Endodermal cell (in vitro differentiated cells): Measurements from ENCODE around the gene IPO11. TPM values are rescaled to one million over a fixed set of nuclear protein-coding genes. Genes with fewer than 3 reads are reported as not detected.

Experiments used
- DNase-seq: peaks from one replicate; pipeline ENCODE4 v3.0.0-alpha.2; 2017
- H3K27ac ChIP-seq: 2 replicates; pipeline ENCODE4 v1.5.1; 2013; ENCODE audit warnings: mild to moderate bottlenecking, low read depth, low read length, moderate library complexity
- H3K27me3 ChIP-seq: 2 replicates; pipeline ENCODE4 v1.6.1; 2013; ENCODE audit warnings: mild to moderate bottlenecking, low read length, moderate library complexity; ENCODE audit not compliant: insufficient read depth, control insufficient read depth, poor library complexity, severe bottlenecking
- H3K36me3 ChIP-seq: 2 replicates; pipeline ENCODE4 v1.7.0; 2013; ENCODE audit warnings: mild to moderate bottlenecking, low read length, moderate library complexity; ENCODE audit not compliant: control insufficient read depth, insufficient read depth
- H3K4me1 ChIP-seq: one replicate; pipeline ENCODE4 v1.7.0; 2013; ENCODE audit warnings: low read length; ENCODE audit not compliant: control insufficient read depth, insufficient read depth
- H3K4me3 ChIP-seq: 2 replicates; pipeline ENCODE4 v1.5.1; 2013; ENCODE audit warnings: mild to moderate bottlenecking, low read length, moderate library complexity
- H3K9ac ChIP-seq: 2 replicates; pipeline ENCODE4 v1.6.1; 2013; ENCODE audit warnings: mild to moderate bottlenecking, low read length, moderate library complexity; ENCODE audit not compliant: poor library complexity, severe bottlenecking; ENCODE audit errors: extremely low read depth
- H3K9me3 ChIP-seq: 2 replicates; pipeline ENCODE4 v1.6.1; 2013; ENCODE audit warnings: mild to moderate bottlenecking, low read length, moderate library complexity; ENCODE audit not compliant: control insufficient read depth
- H3K27ac Mint-ChIP-seq: 2 replicates; pipeline ENCODE4 v1.8.0; 2020; ENCODE audit warnings: mixed read lengths
- H3K27me3 Mint-ChIP-seq: 2 replicates; pipeline ENCODE4 v1.8.0; 2021; ENCODE audit warnings: mild to moderate bottlenecking, mixed read lengths; ENCODE audit not compliant: insufficient read depth
- H3K36me3 Mint-ChIP-seq: 2 replicates; pipeline ENCODE4 v1.8.0; 2020; ENCODE audit warnings: low read depth, mixed read lengths
- H3K4me1 Mint-ChIP-seq: 2 replicates; pipeline ENCODE4 v1.8.0; 2020; ENCODE audit warnings: mixed read lengths
- H3K4me3 Mint-ChIP-seq: 2 replicates; pipeline ENCODE4 v1.8.0; 2020; ENCODE audit warnings: mild to moderate bottlenecking, moderate library complexity, mixed read lengths
- H3K9me3 Mint-ChIP-seq: 2 replicates; pipeline ENCODE4 v1.8.0; 2020; ENCODE audit warnings: mild to moderate bottlenecking, mixed read lengths
- CTCF ChIP-seq: fragments of 200-600 bp; sonication (generic); conservative IDR thresholded peaks from 2 replicates; pipeline ENCODE4 v1.5.0; 2021; ENCODE audit warnings: antibody characterized with exemption, mild to moderate bottlenecking
- WGBS, 2 experiments: methylation state at CpG; one replicate each; pipeline versions ENCODE4 v1.1.5 to v1.1.7; 2013; ENCODE audit warnings: missing lambda C conversion rate in 2 of 2, mixed read lengths in 1 of 2; ENCODE audit not compliant: insufficient coverage in 1 of 2, insufficient read length in 1 of 2; 5-methylcytosine and 5-hydroxymethylcytosine counted together
- total RNA-seq, 2 donors: library from RNA; stranded (reverse); fragmentation: NEBNext Ultra II Directional in 1 of 2; extraction: Animal tissue kit (Norgen Biotek cat#: 25700) in 1 of 2; gene quantifications; 2 replicates in 1 of 2; 3 replicates in 1 of 2; pipeline ENCODE4 v1.2.1, GENCODE V29; 2021

The IPO11 gene
- total RNA-seq, 2 donors from 2014 or later: 51.6 to 55.8 TPM

- 89 to 90% methylated on average over 8 to 11 of the region's 11 CpGs for WGBS, 2 experiments
- H3K27me3 ChIP-seq: no peaks in the 10 kb centered on the region
- H3K4me3 ChIP-seq: no peak overlapping the region
- Mint-ChIP-seq H3K4me3 (no peak overlapping the region), H3K9me3 (no peaks in the 10 kb centered on the region), H3K27ac (peak overlapping the region; percentile 59), H3K27me3 (no peaks in the 10 kb centered on the region), H3K4me1 (peaks cover 16% of the 10 kb centered on the region), H3K36me3 (peaks cover 4% of the 10 kb centered on the region)
- no peak for DNase-seq
- H3K27ac ChIP-seq: no peak overlapping the region
- H3K9me3 ChIP-seq: no peaks in the 10 kb centered on the region
- H3K4me1 ChIP-seq: no peaks in the 10 kb centered on the region
- H3K9ac ChIP-seq: no peak overlapping the region
- no peaks in the 10 kb centered on the region for H3K36me3 ChIP-seq
- TF ChIP-seq CTCF: no peak
Observed at GRCh38 chr5:62431735-62432620, 19.4 kb downstream of the IPO11 start.

- H3K27me3 ChIP-seq: no peaks in the 10 kb centered on the region
- Mint-ChIP-seq H3K4me1 (peaks cover 16% of the 10 kb centered on the region), H3K9me3 (no peaks in the 10 kb centered on the region), H3K27ac (peak overlapping the region; percentile 59), H3K27me3 (no peaks in the 10 kb centered on the region), H3K36me3 (peaks cover 7% of the 10 kb centered on the region), H3K4me3 (no peak overlapping the region)
- no peak for TF ChIP-seq CTCF
- no peak overlapping the region for H3K9ac ChIP-seq
- no peak overlapping the region for H3K27ac ChIP-seq
- no peak overlapping the region for H3K4me3 ChIP-seq
- no peaks in the 10 kb centered on the region for H3K4me1 ChIP-seq
- 89 to 90% methylated on average over 3 to 5 of the region's 5 CpGs for WGBS, 2 experiments
- peaks cover 2% of the 10 kb centered on the region for H3K36me3 ChIP-seq
- H3K9me3 ChIP-seq: no peaks in the 10 kb centered on the region
- DNase-seq: no peak
Observed at GRCh38 chr5:62432621-62433064, 20.1 kb downstream of the IPO11 start.

GRCh38 chr5:62448528-62448927, 36.0 kb downstream of the IPO11 start:
- H3K27me3 Mint-ChIP-seq: no peaks in the 10 kb centered on the region
- no peak for DNase-seq
- no peak overlapping the region for H3K4me3 ChIP-seq
- H3K4me1 Mint-ChIP-seq: no peaks in the 10 kb centered on the region
- H3K9ac ChIP-seq: no peak overlapping the region
- H3K27ac ChIP-seq: no peak overlapping the region
- no peaks in the 10 kb centered on the region for H3K4me1 ChIP-seq
- H3K36me3 Mint-ChIP-seq: peaks cover 33% of the 10 kb centered on the region
- H3K9me3 ChIP-seq: no peaks in the 10 kb centered on the region
- peaks cover 25% of the 10 kb centered on the region for H3K36me3 ChIP-seq
- no peak overlapping the region for H3K4me3 Mint-ChIP-seq
- WGBS, 2 experiments: 93 to 96% methylated on average over 2 to 5 of the region's 5 CpGs
- no peak overlapping the region for H3K27ac Mint-ChIP-seq
- H3K27me3 ChIP-seq: no peaks in the 10 kb centered on the region
- H3K9me3 Mint-ChIP-seq: no peaks in the 10 kb centered on the region
- no peak for TF ChIP-seq CTCF
